SK-N-MC (cell line): ENCODE measurements around the gene ZSWIM4.

Source experiments
- EZH2 ChIP-seq: fragments of 200-600 bp; sonication (generic); IDR thresholded peaks from one replicate; pipeline ENCODE4 v1.6.1; 2017; ENCODE audit warnings: antibody characterized with exemption
- POLR2AphosphoS5 ChIP-seq: IDR thresholded peaks from 2 replicates; pipeline ENCODE4 v1.6.1; 2012; ENCODE audit warnings: mild to moderate bottlenecking, low read depth, low read length, borderline replicate concordance

GRCh38 chr19:13751436-13751835 is 43.8 kb upstream of the ZSWIM4 start:
- no peak for TF ChIP-seq EZH2
- TF ChIP-seq POLR2AphosphoS5 = no peak
